ENCODE results near the gene KCNAB1.
A peak's percentile ranks its signal among the peaks of the same experiment; 100 is the strongest.

Gene KCNAB1

DNA sequence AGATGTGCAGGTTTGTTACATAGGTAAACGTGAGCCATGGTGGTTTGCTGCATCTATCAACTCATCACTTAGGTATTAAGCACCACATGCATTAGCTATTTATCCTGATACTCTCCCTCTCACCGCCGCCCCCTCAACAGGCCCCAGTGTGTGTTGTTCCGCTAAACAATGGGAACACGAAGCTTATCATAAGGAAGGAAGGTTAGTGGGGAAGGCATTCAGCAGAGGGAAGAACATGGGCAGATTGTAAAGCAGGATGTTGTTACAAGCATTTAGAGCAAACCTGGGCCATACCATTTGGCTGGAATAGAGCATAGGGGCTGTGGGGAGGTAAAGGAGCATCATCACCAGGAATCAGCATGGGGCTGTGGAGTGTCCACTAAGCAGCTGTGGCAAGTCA, 322.7 kb downstream of the KCNAB1 start:
- H3K9ac ChIP-seq (ENCODE audit: low read length) = no peak overlapping the region

DNA sequence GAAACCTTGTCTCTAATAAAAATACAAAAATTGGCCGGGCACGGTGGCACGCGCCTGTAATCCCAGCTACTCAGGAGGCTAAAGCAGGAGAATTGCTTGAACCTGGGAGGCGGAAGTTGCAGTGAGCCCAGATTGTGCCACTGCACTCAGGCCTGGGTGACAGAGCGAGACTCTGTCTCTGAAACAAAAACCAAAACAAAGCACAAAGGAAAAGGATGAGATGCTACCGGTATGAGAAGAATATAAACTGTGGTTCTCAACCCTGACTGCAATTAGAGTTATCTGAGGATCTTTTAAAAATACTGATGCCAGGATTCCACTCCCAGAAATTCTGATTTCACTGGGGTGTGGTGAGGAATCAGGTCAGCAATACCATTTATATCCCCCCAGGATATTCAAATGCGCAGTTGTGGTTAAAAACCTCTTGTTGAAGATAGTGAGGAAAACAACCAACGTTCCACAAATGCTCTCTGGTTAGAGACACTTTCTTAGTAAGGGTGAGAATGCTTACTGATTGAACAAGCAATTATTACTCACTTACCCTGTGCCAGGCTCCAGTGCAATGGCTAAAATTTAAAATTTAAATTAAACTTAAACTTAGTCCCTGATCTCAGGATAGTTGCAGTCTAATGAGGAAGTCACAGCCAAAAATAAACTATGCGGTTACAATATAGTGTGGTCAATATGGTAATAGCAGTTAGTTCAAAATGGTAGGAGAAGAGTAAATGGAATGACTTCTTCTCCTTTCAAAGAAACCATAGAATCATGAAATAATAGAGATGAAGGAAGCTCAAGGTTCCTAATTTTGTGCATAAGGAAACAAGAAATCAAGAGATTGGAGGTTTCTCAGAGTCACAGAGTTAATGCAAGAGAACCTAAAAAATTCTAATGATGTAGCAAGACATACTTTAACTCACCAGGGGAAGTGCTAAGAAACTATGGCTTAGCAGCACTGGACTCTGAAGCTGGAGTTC, 325.0 kb downstream of the KCNAB1 start:
- DNase-seq = peak; percentile 75
- H3K9me2 ChIP-seq (replicated peaks; ENCODE audit: insufficient read depth, low read length) = no peaks in the 10 kb centered on the region
- H3K27me3 ChIP-seq (replicated peaks; ENCODE audit: insufficient read depth, low read length) = no peaks in the 10 kb centered on the region
- 0 out of 2 replicates have a peak, but pooled peaks cover 6% of the 10 kb centered on the region for H3F3A ChIP-seq (ENCODE audit: insufficient read depth, low read length)
- H3K4me1 ChIP-seq (ENCODE audit: low read length) = peaks cover 23% of the 10 kb centered on the region
- peak overlapping the region; percentile 32 for H3K9ac ChIP-seq (ENCODE audit: low read length)
- no peak for TF ChIP-seq EZH2 (optimal IDR thresholded peaks at IDR 0.05; ENCODE audit: low read depth, low read length)
- TF ChIP-seq EZH2phosphoT487 (IDR thresholded peaks at IDR 0.05; ENCODE audit: low read length) = no peak
- TF ChIP-seq, protein P1, sequence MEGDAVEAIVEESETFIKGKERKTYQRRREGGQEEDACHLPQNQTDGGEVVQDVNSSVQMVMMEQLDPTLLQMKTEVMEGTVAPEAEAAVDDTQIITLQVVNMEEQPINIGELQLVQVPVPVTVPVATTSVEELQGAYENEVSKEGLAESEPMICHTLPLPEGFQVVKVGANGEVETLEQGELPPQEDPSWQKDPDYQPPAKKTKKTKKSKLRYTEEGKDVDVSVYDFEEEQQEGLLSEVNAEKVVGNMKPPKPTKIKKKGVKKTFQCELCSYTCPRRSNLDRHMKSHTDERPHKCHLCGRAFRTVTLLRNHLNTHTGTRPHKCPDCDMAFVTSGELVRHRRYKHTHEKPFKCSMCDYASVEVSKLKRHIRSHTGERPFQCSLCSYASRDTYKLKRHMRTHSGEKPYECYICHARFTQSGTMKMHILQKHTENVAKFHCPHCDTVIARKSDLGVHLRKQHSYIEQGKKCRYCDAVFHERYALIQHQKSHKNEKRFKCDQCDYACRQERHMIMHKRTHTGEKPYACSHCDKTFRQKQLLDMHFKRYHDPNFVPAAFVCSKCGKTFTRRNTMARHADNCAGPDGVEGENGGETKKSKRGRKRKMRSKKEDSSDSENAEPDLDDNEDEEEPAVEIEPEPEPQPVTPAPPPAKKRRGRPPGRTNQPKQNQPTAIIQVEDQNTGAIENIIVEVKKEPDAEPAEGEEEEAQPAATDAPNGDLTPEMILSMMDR (IDR thresholded peaks at IDR 0.05; ENCODE audit: low read length) = no peak
- peak overlapping the region; percentile 26 for H3K4me3 ChIP-seq (ENCODE audit: low read length)
- peak overlapping the region; percentile 22 for H2AFZ ChIP-seq (ENCODE audit: low read length)
- no peaks in the 10 kb centered on the region for H4K20me1 ChIP-seq (ENCODE audit: insufficient read depth, low read length)
- H3K27ac ChIP-seq (ENCODE audit: low read length) = peak overlapping the region; percentile 69
- no peaks in the 10 kb centered on the region for H3K79me2 ChIP-seq (ENCODE audit: low read length)
- H3K36me3 ChIP-seq (replicated peaks; ENCODE audit: insufficient read depth, low read length) = no peaks in the 10 kb centered on the region
- no peaks in the 10 kb centered on the region for H3K9me3 ChIP-seq (replicated peaks; ENCODE audit: insufficient read depth, low read length)
- H3K4me2 ChIP-seq (ENCODE audit: low read depth, low read length) = peak overlapping the region; percentile 42

More for the DNA sequence above, 322.7 kb downstream of the KCNAB1 start:
- Histone ChIP-seq H3F3A (ENCODE audit: insufficient read depth, low read length) (0 out of 2 replicates have a peak, but pooled peaks cover 6% of the 10 kb centered on the region), H3K79me2 (ENCODE audit: low read length) (no peaks in the 10 kb centered on the region), H3K4me2 (ENCODE audit: low read depth, low read length) (no peak overlapping the region), H3K9me2 (replicated peaks; ENCODE audit: insufficient read depth, low read length) (no peaks in the 10 kb centered on the region), H3K9me3 (replicated peaks; ENCODE audit: insufficient read depth, low read length) (no peaks in the 10 kb centered on the region), H3K4me1 (ENCODE audit: low read length) (peaks cover 23% of the 10 kb centered on the region), H3K27ac (ENCODE audit: low read length) (no peak overlapping the region), H3K36me3 (replicated peaks; ENCODE audit: insufficient read depth, low read length) (no peaks in the 10 kb centered on the region), H3K27me3 (replicated peaks; ENCODE audit: insufficient read depth, low read length) (no peaks in the 10 kb centered on the region), H4K20me1 (ENCODE audit: insufficient read depth, low read length) (no peaks in the 10 kb centered on the region), H2AFZ (ENCODE audit: low read length) (no peak overlapping the region), H3K4me3 (ENCODE audit: low read length) (no peak overlapping the region)
- TF ChIP-seq EZH2 (optimal IDR thresholded peaks at IDR 0.05; ENCODE audit: low read depth, low read length) (no peak), EZH2phosphoT487 (IDR thresholded peaks at IDR 0.05; ENCODE audit: low read length) (no peak)
- DNase-seq = no peak

DNA sequence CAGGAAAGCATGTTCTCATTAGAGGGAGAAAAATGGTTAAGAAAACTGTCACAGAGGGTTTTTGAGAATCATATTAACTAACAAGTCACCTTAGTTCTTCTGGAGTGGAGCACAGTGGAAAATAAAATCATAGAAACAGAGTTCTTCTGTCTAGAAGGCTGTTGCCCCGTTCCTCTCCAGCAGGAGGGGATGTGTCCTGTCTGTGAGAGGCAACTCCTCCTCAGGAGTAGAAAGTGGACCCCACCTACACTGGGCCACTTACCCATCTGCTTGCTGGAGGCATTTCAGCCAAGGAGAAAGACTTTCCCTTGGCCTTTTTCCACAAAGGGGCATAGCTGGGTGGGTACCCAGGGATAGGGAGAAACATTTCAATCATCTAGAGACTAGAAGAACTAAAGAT, 327.9 kb downstream of the KCNAB1 start:
- no peaks in the 10 kb centered on the region for H3K9me3 ChIP-seq (replicated peaks; ENCODE audit: insufficient read depth, low read length)
- DNase-seq = peak; percentile 67

More for the DNA sequence above, 327.9 kb downstream of the KCNAB1 start:
- H3K27me3 ChIP-seq (replicated peaks; ENCODE audit: insufficient read depth, low read length) = no peaks in the 10 kb centered on the region
- no peaks in the 10 kb centered on the region for H4K20me1 ChIP-seq (ENCODE audit: insufficient read depth, low read length)
- no peak overlapping the region for H3K4me3 ChIP-seq (ENCODE audit: low read length)
- 0 out of 2 replicates have a peak, but pooled peaks cover 6% of the 10 kb centered on the region for H3F3A ChIP-seq (ENCODE audit: insufficient read depth, low read length)
- H3K4me1 ChIP-seq (ENCODE audit: low read length) = peaks cover 23% of the 10 kb centered on the region
- H2AFZ ChIP-seq (ENCODE audit: low read length) = no peak overlapping the region
- no peaks in the 10 kb centered on the region for H3K36me3 ChIP-seq (replicated peaks; ENCODE audit: insufficient read depth, low read length)
- no peaks in the 10 kb centered on the region for H3K9me2 ChIP-seq (replicated peaks; ENCODE audit: insufficient read depth, low read length)
- TF ChIP-seq EZH2phosphoT487 (IDR thresholded peaks at IDR 0.05; ENCODE audit: low read length) (no peak), EZH2 (optimal IDR thresholded peaks at IDR 0.05; ENCODE audit: low read depth, low read length) (no peak)
- TF ChIP-seq, protein P1 (IDR thresholded peaks at IDR 0.05; ENCODE audit: low read length) = peak; percentile 61
- no peaks in the 10 kb centered on the region for H3K79me2 ChIP-seq (ENCODE audit: low read length)
- H3K27ac ChIP-seq (ENCODE audit: low read length) = no peak overlapping the region
- H3K9ac ChIP-seq (ENCODE audit: low read length) = no peak overlapping the region
- H3K4me2 ChIP-seq (ENCODE audit: low read depth, low read length) = no peak overlapping the region
